ENCODE data around the gene CDH13. TPM values are rescaled to one million over a fixed set of nuclear protein-coding genes. Genes with fewer than 3 reads are reported as not detected.
A peak's percentile ranks its signal among the peaks of the same experiment; 100 is the strongest.

The CDH13 gene
- total RNA-seq, 1 donor, result 102 TPM

DNA sequence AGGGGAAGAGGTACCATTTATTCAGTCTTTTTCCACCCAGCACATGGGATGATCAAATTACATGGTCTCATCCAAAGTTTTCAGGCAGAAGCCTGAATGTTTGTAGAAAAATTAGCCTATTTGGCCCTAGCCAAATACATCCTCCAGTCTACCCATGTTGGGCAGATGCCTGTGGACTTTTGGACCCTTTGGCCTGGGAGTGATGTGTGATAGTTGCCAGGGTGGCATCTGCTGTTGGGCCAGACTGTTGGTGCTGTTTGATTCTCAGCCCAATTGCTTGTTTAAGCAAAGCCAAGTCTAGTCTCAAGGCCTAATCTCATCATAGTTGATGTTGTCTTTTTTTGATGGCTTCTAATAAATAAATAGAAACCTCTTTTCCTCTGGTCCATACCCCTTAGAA, 419.0 kb downstream of the CDH13 start:
- no peak overlapping the region for H3K4me2 ChIP-seq (ENCODE audit: insufficient read depth, low read length)
- TF ChIP-seq, protein P1, sequence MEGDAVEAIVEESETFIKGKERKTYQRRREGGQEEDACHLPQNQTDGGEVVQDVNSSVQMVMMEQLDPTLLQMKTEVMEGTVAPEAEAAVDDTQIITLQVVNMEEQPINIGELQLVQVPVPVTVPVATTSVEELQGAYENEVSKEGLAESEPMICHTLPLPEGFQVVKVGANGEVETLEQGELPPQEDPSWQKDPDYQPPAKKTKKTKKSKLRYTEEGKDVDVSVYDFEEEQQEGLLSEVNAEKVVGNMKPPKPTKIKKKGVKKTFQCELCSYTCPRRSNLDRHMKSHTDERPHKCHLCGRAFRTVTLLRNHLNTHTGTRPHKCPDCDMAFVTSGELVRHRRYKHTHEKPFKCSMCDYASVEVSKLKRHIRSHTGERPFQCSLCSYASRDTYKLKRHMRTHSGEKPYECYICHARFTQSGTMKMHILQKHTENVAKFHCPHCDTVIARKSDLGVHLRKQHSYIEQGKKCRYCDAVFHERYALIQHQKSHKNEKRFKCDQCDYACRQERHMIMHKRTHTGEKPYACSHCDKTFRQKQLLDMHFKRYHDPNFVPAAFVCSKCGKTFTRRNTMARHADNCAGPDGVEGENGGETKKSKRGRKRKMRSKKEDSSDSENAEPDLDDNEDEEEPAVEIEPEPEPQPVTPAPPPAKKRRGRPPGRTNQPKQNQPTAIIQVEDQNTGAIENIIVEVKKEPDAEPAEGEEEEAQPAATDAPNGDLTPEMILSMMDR (IDR thresholded peaks at IDR 0.05; ENCODE audit: extremely low read depth, low read depth, low read length), result no peak
- H4K20me1 ChIP-seq (ENCODE audit: insufficient read depth, low read length), result no peaks in the 10 kb centered on the region

GRCh38 chr16:83046664-83047063, 419.9 kb downstream of the CDH13 start:
- no peaks in the 10 kb centered on the region for H4K20me1 ChIP-seq (ENCODE audit: insufficient read depth, low read length)
- DNase-seq (ENCODE audit: insufficient read length, low spot score, missing footprints), result no peak
- no peaks in the 10 kb centered on the region for H3K9me3 ChIP-seq (ENCODE audit: low read depth, low read length)
- H3K27me3 ChIP-seq (ENCODE audit: insufficient read depth, low read length), result no peaks in the 10 kb centered on the region
- no peaks in the 10 kb centered on the region for H3K4me1 ChIP-seq (ENCODE audit: insufficient read depth, low read length)
- H3K79me2 ChIP-seq (ENCODE audit: insufficient read depth, low read length), result no peaks in the 10 kb centered on the region
- H3K36me3 ChIP-seq (ENCODE audit: insufficient read depth, low read length), result no peaks in the 10 kb centered on the region
- H2AFZ ChIP-seq (ENCODE audit: low read length), result peak overlapping the region; percentile 63
- no peak overlapping the region for H3K4me3 ChIP-seq (ENCODE audit: insufficient read depth, low read length)
- TF ChIP-seq, protein P1 (IDR thresholded peaks at IDR 0.05; ENCODE audit: extremely low read depth, low read depth, low read length), result no peak
- H3K27ac ChIP-seq (ENCODE audit: low read depth, low read length), result no peak overlapping the region
- no peak overlapping the region for H3K4me2 ChIP-seq (ENCODE audit: insufficient read depth, low read length)

More for the DNA sequence above, 419.0 kb downstream of the CDH13 start:
- no peaks in the 10 kb centered on the region for H3K27me3 ChIP-seq (ENCODE audit: insufficient read depth, low read length)
- DNase-seq (ENCODE audit: insufficient read length, low spot score, missing footprints), result no peak
- H3K9me3 ChIP-seq (ENCODE audit: low read depth, low read length), result no peaks in the 10 kb centered on the region
- H3K36me3 ChIP-seq (ENCODE audit: insufficient read depth, low read length), result no peaks in the 10 kb centered on the region
- no peak overlapping the region for H3K4me3 ChIP-seq (ENCODE audit: insufficient read depth, low read length)
- no peaks in the 10 kb centered on the region for H3K4me1 ChIP-seq (ENCODE audit: insufficient read depth, low read length)
- no peaks in the 10 kb centered on the region for H3K79me2 ChIP-seq (ENCODE audit: insufficient read depth, low read length)
- H3K27ac ChIP-seq (ENCODE audit: low read depth, low read length), result no peak overlapping the region
- H2AFZ ChIP-seq (ENCODE audit: low read length), result no peak overlapping the region

DNA sequence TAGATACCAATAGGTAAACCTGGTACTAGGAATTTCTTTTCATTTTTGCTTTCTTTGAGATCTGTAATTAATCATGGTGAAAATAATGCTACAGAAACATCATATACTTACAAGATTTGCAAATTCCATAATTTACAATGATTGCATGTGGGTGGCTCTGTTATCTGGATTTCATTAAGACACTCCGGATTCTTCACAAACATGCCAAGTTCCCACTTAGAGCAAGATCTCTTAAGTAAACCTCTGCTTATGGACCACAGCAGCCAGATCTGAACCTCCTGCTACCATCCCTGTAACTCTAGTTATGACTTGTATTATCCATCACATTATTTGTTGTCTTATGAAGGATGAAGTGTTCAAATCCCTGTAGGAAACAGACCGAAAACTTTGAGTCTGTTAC, 424.7 kb downstream of the CDH13 start:
- no peaks in the 10 kb centered on the region for H3K4me1 ChIP-seq (ENCODE audit: insufficient read depth, low read length)
- H3K27ac ChIP-seq (ENCODE audit: low read depth, low read length), result no peak overlapping the region
- H3K4me3 ChIP-seq (ENCODE audit: insufficient read depth, low read length), result no peak overlapping the region
- H3K27me3 ChIP-seq (ENCODE audit: insufficient read depth, low read length), result no peaks in the 10 kb centered on the region
- no peak overlapping the region for H3K4me2 ChIP-seq (ENCODE audit: insufficient read depth, low read length)
- H4K20me1 ChIP-seq (ENCODE audit: insufficient read depth, low read length), result no peaks in the 10 kb centered on the region
- no peak for DNase-seq (ENCODE audit: insufficient read length, low spot score, missing footprints)
- TF ChIP-seq, protein P1 (IDR thresholded peaks at IDR 0.05; ENCODE audit: extremely low read depth, low read depth, low read length), result no peak
- H2AFZ ChIP-seq (ENCODE audit: low read length), result no peak overlapping the region
- H3K36me3 ChIP-seq (ENCODE audit: insufficient read depth, low read length), result no peaks in the 10 kb centered on the region
- no peaks in the 10 kb centered on the region for H3K9me3 ChIP-seq (ENCODE audit: low read depth, low read length)
- H3K79me2 ChIP-seq (ENCODE audit: insufficient read depth, low read length), result no peaks in the 10 kb centered on the region

- no peaks in the 10 kb centered on the region for H3K36me3 ChIP-seq (ENCODE audit: insufficient read depth, low read length)
- H3K4me2 ChIP-seq (ENCODE audit: insufficient read depth, low read length), result no peak overlapping the region
- no peak overlapping the region for H3K27ac ChIP-seq (ENCODE audit: low read depth, low read length)
- no peak for DNase-seq (ENCODE audit: insufficient read length, low spot score, missing footprints)
- H3K79me2 ChIP-seq (ENCODE audit: insufficient read depth, low read length), result no peaks in the 10 kb centered on the region
- no peak overlapping the region for H3K4me3 ChIP-seq (ENCODE audit: insufficient read depth, low read length)
- no peaks in the 10 kb centered on the region for H3K27me3 ChIP-seq (ENCODE audit: insufficient read depth, low read length)
- H2AFZ ChIP-seq (ENCODE audit: low read length), result no peak overlapping the region
- TF ChIP-seq, protein P1 (IDR thresholded peaks at IDR 0.05; ENCODE audit: extremely low read depth, low read depth, low read length), result no peak
- no peaks in the 10 kb centered on the region for H3K9me3 ChIP-seq (ENCODE audit: low read depth, low read length)
- H4K20me1 ChIP-seq (ENCODE audit: insufficient read depth, low read length), result no peaks in the 10 kb centered on the region
- no peaks in the 10 kb centered on the region for H3K4me1 ChIP-seq (ENCODE audit: insufficient read depth, low read length)
Observed at GRCh38 chr16:83054283-83054682, 427.5 kb downstream of the CDH13 start.
